ENCODE results near the gene BCAS1. TPM values are rescaled to one million over a fixed set of nuclear protein-coding genes. Genes with fewer than 3 reads are reported as not detected.

BCAS1 gene
- total RNA-seq, 2 donors from 2014 or later: not detected

- no peaks in the 10 kb centered on the region for H3K36me3 Mint-ChIP-seq (ENCODE audit: low read depth)
- no peak for TF ChIP-seq CTCF (conservative IDR thresholded peaks at IDR 0.05)
- DNase-seq: no peak
- H3K9me3 Mint-ChIP-seq: no peaks in the 10 kb centered on the region
- H3K4me1 Mint-ChIP-seq: no peaks in the 10 kb centered on the region
- no peaks in the 10 kb centered on the region for H3K27me3 Mint-ChIP-seq (ENCODE audit: insufficient read depth)
- Histone ChIP-seq H3K36me3 (ENCODE audit: control insufficient read depth, insufficient read depth, low read length) (no peaks in the 10 kb centered on the region), H3K4me3 (ENCODE audit: low read length) (no peak overlapping the region), H3K9ac (ENCODE audit: extremely low read depth, low read length, poor library complexity, severe bottlenecking) (no peak overlapping the region), H3K27ac (ENCODE audit: low read depth, low read length) (no peak overlapping the region), H3K4me1 (ENCODE audit: control insufficient read depth, insufficient read depth, low read length) (no peaks in the 10 kb centered on the region), H3K27me3 (ENCODE audit: control insufficient read depth, insufficient read depth, low read length, poor library complexity, severe bottlenecking) (no peaks in the 10 kb centered on the region), H3K9me3 (ENCODE audit: control insufficient read depth, low read length) (no peaks in the 10 kb centered on the region)
- H3K27ac Mint-ChIP-seq: no peak overlapping the region
- WGBS, 2 experiments (ENCODE audit: insufficient coverage in 1 of 2, insufficient read length in 1 of 2): 83% methylated on average over 7 of the region's 7 CpGs; no CpG with 5 or more reads in 1 of the 2 experiments
- H3K4me3 Mint-ChIP-seq: no peak overlapping the region
These were observed 76.3 kb downstream of the BCAS1 start for GRCh38 chr20:53994088-53994487.

GRCh38 chr20:53993310-53993709 is 77.1 kb downstream of the BCAS1 start:
- Histone ChIP-seq H3K4me1 (ENCODE audit: control insufficient read depth, insufficient read depth, low read length) (no peaks in the 10 kb centered on the region), H3K36me3 (ENCODE audit: control insufficient read depth, insufficient read depth, low read length) (no peaks in the 10 kb centered on the region), H3K4me3 (ENCODE audit: low read length) (no peak overlapping the region), H3K27ac (ENCODE audit: low read depth, low read length) (no peak overlapping the region), H3K9me3 (ENCODE audit: control insufficient read depth, low read length) (no peaks in the 10 kb centered on the region), H3K9ac (ENCODE audit: extremely low read depth, low read length, poor library complexity, severe bottlenecking) (no peak overlapping the region), H3K27me3 (ENCODE audit: control insufficient read depth, insufficient read depth, low read length, poor library complexity, severe bottlenecking) (no peaks in the 10 kb centered on the region)
- Mint-ChIP-seq H3K27ac (no peak overlapping the region), H3K4me3 (no peak overlapping the region), H3K27me3 (ENCODE audit: insufficient read depth) (no peaks in the 10 kb centered on the region), H3K4me1 (no peaks in the 10 kb centered on the region), H3K36me3 (ENCODE audit: low read depth) (no peaks in the 10 kb centered on the region), H3K9me3 (no peaks in the 10 kb centered on the region)
- no peak for DNase-seq
- 75 to 96% methylated on average over 4 to 5 of the region's 5 CpGs for WGBS, 2 experiments (ENCODE audit: insufficient coverage in 1 of 2, insufficient read length in 1 of 2)
- no peak for TF ChIP-seq CTCF (conservative IDR thresholded peaks at IDR 0.05)

GRCh38 chr20:53990768-53991450 is 79.5 kb downstream of the BCAS1 start:
- Histone ChIP-seq H3K9ac (ENCODE audit: extremely low read depth, low read length, poor library complexity, severe bottlenecking) (no peak overlapping the region), H3K9me3 (ENCODE audit: control insufficient read depth, low read length) (no peaks in the 10 kb centered on the region), H3K27me3 (ENCODE audit: control insufficient read depth, insufficient read depth, low read length, poor library complexity, severe bottlenecking) (no peaks in the 10 kb centered on the region), H3K4me3 (ENCODE audit: low read length) (no peak overlapping the region), H3K36me3 (ENCODE audit: control insufficient read depth, insufficient read depth, low read length) (no peaks in the 10 kb centered on the region), H3K4me1 (ENCODE audit: control insufficient read depth, insufficient read depth, low read length) (no peaks in the 10 kb centered on the region), H3K27ac (ENCODE audit: low read depth, low read length) (no peak overlapping the region)
- Mint-ChIP-seq H3K36me3 (ENCODE audit: low read depth) (no peaks in the 10 kb centered on the region), H3K27me3 (ENCODE audit: insufficient read depth) (no peaks in the 10 kb centered on the region), H3K27ac (no peak overlapping the region), H3K4me1 (no peaks in the 10 kb centered on the region), H3K9me3 (no peaks in the 10 kb centered on the region), H3K4me3 (no peak overlapping the region)
- TF ChIP-seq CTCF (conservative IDR thresholded peaks at IDR 0.05): no peak
- 81 to 97% methylated on average over 3 to 8 of the region's 9 CpGs for WGBS, 2 experiments (ENCODE audit: insufficient coverage in 1 of 2, insufficient read length in 1 of 2)
- no peak for DNase-seq
